ENCODE results near the gene LRCH1.

GRCh38 chr13:46603165-46603603 is 50.2 kb downstream of the LRCH1 start:
- TF ChIP-seq CTCF (IDR thresholded peaks at IDR 0.05) (no peak), POLR2A (IDR thresholded peaks at IDR 0.05) (no peak)

Measured in lower leg skin (tissue), 3 donors.